Testis (tissue), 2 donors: ENCODE data around the gene PFDN2.

Experiments used
- POLR2A ChIP-seq: fragments of 450-650 bp; IDR thresholded peaks from one replicate; pipeline ENCODE4 v1.6.1; 2017; ENCODE audit warnings: antibody characterized with exemption, mild to moderate bottlenecking, moderate library complexity
- TF ChIP-seq, protein P1 (sequence below), 3 experiments: fragments of 450-650 bp in 2 of 3; fragments of 200-600 bp in 1 of 3; sonication (generic) in 1 of 3; IDR thresholded peaks; one replicate each; pipeline ENCODE4 v1.5.1; 2016 to 2019; ENCODE audit warnings: antibody characterized with exemption in 3 of 3, mild to moderate bottlenecking in 2 of 3, moderate library complexity in 1 of 3

DNA sequence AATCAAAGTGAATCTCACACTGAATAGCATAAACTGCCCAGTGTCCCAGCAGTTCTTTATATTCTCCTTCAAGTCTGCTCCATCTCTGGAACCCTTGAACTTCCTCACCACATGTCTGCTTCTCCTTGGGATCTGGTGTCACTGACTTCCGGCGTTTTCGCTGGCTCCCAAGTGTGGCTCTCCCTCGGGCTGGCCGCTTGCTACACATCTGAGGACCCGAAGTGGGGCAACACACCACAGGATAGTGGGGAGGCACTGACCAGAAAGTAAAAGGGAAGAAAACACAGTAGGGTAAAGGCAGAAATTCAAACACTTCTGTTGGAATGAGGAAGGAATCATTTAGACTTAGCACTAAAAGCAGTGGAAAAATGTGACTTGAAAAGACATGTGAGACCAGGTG lies 5.1 kb upstream of the PFDN2 start:
- TF ChIP-seq, protein P1, sequence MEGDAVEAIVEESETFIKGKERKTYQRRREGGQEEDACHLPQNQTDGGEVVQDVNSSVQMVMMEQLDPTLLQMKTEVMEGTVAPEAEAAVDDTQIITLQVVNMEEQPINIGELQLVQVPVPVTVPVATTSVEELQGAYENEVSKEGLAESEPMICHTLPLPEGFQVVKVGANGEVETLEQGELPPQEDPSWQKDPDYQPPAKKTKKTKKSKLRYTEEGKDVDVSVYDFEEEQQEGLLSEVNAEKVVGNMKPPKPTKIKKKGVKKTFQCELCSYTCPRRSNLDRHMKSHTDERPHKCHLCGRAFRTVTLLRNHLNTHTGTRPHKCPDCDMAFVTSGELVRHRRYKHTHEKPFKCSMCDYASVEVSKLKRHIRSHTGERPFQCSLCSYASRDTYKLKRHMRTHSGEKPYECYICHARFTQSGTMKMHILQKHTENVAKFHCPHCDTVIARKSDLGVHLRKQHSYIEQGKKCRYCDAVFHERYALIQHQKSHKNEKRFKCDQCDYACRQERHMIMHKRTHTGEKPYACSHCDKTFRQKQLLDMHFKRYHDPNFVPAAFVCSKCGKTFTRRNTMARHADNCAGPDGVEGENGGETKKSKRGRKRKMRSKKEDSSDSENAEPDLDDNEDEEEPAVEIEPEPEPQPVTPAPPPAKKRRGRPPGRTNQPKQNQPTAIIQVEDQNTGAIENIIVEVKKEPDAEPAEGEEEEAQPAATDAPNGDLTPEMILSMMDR (IDR thresholded peaks at IDR 0.05): no peak
- no peak for TF ChIP-seq POLR2A
